NB4 (cell line): ENCODE results near the gene SCN8A.

ENCODE experiments used
- POLR2A ChIP-seq: IDR thresholded peaks from 2 replicates; pipeline ENCODE4 v1.6.1; 2011; ENCODE audit warnings: mild to moderate bottlenecking; ENCODE audit not compliant: insufficient read length; ENCODE audit errors: extremely low read depth
- TF ChIP-seq, protein P1 (sequence below): IDR thresholded peaks from one replicate; pipeline ENCODE4 v1.5.1; 2012; ENCODE audit warnings: low read depth, low read length

DNA sequence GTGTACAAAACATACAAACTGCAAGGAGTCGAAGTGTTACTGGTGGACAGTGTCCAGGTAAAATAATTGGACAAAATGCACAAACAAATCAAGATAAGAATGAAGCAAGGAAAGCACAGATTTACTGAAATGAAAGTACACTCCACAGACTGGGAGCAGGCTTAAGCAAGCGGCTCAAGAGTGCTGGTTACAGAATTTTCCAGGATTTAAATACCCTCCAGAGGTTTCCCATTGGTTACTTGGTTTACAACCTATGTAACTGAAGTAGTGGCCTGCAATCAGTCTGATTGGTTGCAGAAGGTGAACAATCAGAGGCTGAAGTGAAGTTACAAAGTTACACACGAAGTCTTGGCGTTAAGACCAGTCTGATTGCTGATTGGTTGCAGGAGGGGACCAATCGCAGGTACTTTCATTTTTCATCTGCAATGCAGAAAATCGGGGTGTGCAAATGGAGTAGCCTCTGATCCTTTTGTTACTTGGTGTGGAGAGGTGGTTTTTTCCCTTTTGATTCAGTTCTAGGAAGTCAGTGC lies 11.6 kb upstream of the SCN8A start:
- TF ChIP-seq, protein P1, sequence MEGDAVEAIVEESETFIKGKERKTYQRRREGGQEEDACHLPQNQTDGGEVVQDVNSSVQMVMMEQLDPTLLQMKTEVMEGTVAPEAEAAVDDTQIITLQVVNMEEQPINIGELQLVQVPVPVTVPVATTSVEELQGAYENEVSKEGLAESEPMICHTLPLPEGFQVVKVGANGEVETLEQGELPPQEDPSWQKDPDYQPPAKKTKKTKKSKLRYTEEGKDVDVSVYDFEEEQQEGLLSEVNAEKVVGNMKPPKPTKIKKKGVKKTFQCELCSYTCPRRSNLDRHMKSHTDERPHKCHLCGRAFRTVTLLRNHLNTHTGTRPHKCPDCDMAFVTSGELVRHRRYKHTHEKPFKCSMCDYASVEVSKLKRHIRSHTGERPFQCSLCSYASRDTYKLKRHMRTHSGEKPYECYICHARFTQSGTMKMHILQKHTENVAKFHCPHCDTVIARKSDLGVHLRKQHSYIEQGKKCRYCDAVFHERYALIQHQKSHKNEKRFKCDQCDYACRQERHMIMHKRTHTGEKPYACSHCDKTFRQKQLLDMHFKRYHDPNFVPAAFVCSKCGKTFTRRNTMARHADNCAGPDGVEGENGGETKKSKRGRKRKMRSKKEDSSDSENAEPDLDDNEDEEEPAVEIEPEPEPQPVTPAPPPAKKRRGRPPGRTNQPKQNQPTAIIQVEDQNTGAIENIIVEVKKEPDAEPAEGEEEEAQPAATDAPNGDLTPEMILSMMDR = no peak
- TF ChIP-seq POLR2A = no peak
